ENCODE results near the gene PELI2. TPM values are rescaled to one million over a fixed set of nuclear protein-coding genes. Genes with fewer than 3 reads are reported as not detected.

The PELI2 gene
- total RNA-seq, 1 experiment from 2014 or later = 0.19 TPM

GRCh38 chr14:56112781-56113180 is 5.4 kb upstream of the PELI2 start:
- peaks cover 45% of the 10 kb centered on the region for H3K27me3 Mint-ChIP-seq (ENCODE audit: insufficient read depth, unreplicated experiment)
- no TSS peak for BruUV-seq (replicated peaks)
- H3K36me3 Mint-ChIP-seq (ENCODE audit: insufficient read depth, unreplicated experiment) = no peaks in the 10 kb centered on the region
- POLR2A ChIA-PET = interaction anchor here (0.7 kb wide), 1 partner anchor 24 kb away, joined by 3 read pairs; no protein-coding TSS in a partner anchor
- no peaks in the 10 kb centered on the region for H3K9me3 Mint-ChIP-seq (ENCODE audit: unreplicated experiment)
- CTCF ChIA-PET = no interaction called here
- H3K4me3 Mint-ChIP-seq (ENCODE audit: unreplicated experiment) = no peak overlapping the region
- DNase-seq (ENCODE audit: unreplicated experiment) = no peak
- no peaks in the 10 kb centered on the region for H3K4me1 Mint-ChIP-seq (ENCODE audit: insufficient read depth, unreplicated experiment)
- TF ChIP-seq CTCF (IDR thresholded peaks at IDR 0.05; ENCODE audit: unreplicated experiment) = no peak
- no peak overlapping the region for H3K27ac Mint-ChIP-seq (ENCODE audit: low read depth, unreplicated experiment)
- intact Hi-C loops (cut with micrococcal nuclease) = no loop called here

- TF ChIP-seq CTCF (IDR thresholded peaks at IDR 0.05; ENCODE audit: unreplicated experiment) = no peak
- ChIA-PET CTCF (no interaction called here), POLR2A (interaction anchor here (0.7 kb wide), 1 partner anchor 300 kb away, joined by 3 read pairs; no protein-coding TSS in a partner anchor)
- H3K36me3 Mint-ChIP-seq (ENCODE audit: insufficient read depth, unreplicated experiment) = no peaks in the 10 kb centered on the region
- intact Hi-C loops (cut with micrococcal nuclease) = no loop called here
- no TSS peak for BruUV-seq (replicated peaks)
- no peak overlapping the region for H3K27ac Mint-ChIP-seq (ENCODE audit: low read depth, unreplicated experiment)
- peaks cover 62% of the 10 kb centered on the region for H3K27me3 Mint-ChIP-seq (ENCODE audit: insufficient read depth, unreplicated experiment)
- H3K9me3 Mint-ChIP-seq (ENCODE audit: unreplicated experiment) = no peaks in the 10 kb centered on the region
- H3K4me3 Mint-ChIP-seq (ENCODE audit: unreplicated experiment) = no peak overlapping the region
- no peak for DNase-seq (ENCODE audit: unreplicated experiment)
- no peaks in the 10 kb centered on the region for H3K4me1 Mint-ChIP-seq (ENCODE audit: insufficient read depth, unreplicated experiment)
Observed at GRCh38 chr14:56115334-56115870, 2.8 kb upstream of the PELI2 start.

- Mint-ChIP-seq H3K4me3 (ENCODE audit: unreplicated experiment) (no peak overlapping the region), H3K27me3 (ENCODE audit: insufficient read depth, unreplicated experiment) (peaks cover 71% of the 10 kb centered on the region), H3K4me1 (ENCODE audit: insufficient read depth, unreplicated experiment) (no peaks in the 10 kb centered on the region), H3K9me3 (ENCODE audit: unreplicated experiment) (no peaks in the 10 kb centered on the region), H3K27ac (ENCODE audit: low read depth, unreplicated experiment) (no peak overlapping the region), H3K36me3 (ENCODE audit: insufficient read depth, unreplicated experiment) (no peaks in the 10 kb centered on the region)
- CTCF ChIA-PET = interaction anchor here (0.6 kb wide), 1 partner anchor 35 kb away, joined by 3 read pairs; no protein-coding TSS in a partner anchor
- TF ChIP-seq CTCF (IDR thresholded peaks at IDR 0.05; ENCODE audit: unreplicated experiment) = no peak
- no peak for DNase-seq (ENCODE audit: unreplicated experiment)
- intact Hi-C loops (cut with micrococcal nuclease) = no loop called here
- no TSS peak for BruUV-seq (replicated peaks)
- POLR2A ChIA-PET = interaction anchor here (0.7 to 1.1 kb wide), 2 partner anchors 29 to 299 kb away, joined by 3 to 4 read pairs; no protein-coding TSS in a partner anchor
Observed at GRCh38 chr14:56115976-56116893, 2.0 kb upstream of the PELI2 start.

- H3K4me3 Mint-ChIP-seq (ENCODE audit: unreplicated experiment) = peak overlapping the region; percentile 86
- POLR2A ChIA-PET = interaction anchor here (0.6 to 1.2 kb wide), 4 partner anchors 14 to 439 kb away, joined by 3 read pairs; no protein-coding TSS in a partner anchor
- no peak for DNase-seq (ENCODE audit: unreplicated experiment)
- intact Hi-C loops (cut with micrococcal nuclease) = no loop called here
- BruUV-seq (replicated peaks) = no TSS peak
- H3K4me1 Mint-ChIP-seq (ENCODE audit: insufficient read depth, unreplicated experiment) = no peaks in the 10 kb centered on the region
- CTCF ChIA-PET = interaction anchor here (0.7 kb wide), 1 partner anchor 394 kb away, joined by 3 read pairs; no protein-coding TSS in a partner anchor
- H3K27me3 Mint-ChIP-seq (ENCODE audit: insufficient read depth, unreplicated experiment) = peaks cover 58% of the 10 kb centered on the region
- TF ChIP-seq CTCF (IDR thresholded peaks at IDR 0.05; ENCODE audit: unreplicated experiment) = no peak
- H3K27ac Mint-ChIP-seq (ENCODE audit: low read depth, unreplicated experiment) = no peak overlapping the region
- no peaks in the 10 kb centered on the region for H3K36me3 Mint-ChIP-seq (ENCODE audit: insufficient read depth, unreplicated experiment)
- no peaks in the 10 kb centered on the region for H3K9me3 Mint-ChIP-seq (ENCODE audit: unreplicated experiment)
Observed at GRCh38 chr14:56118611-56119181, 485 bp downstream of the PELI2 start.
